Hematopoietic multipotent progenitor cell treated with erythropoietin and hydrocortisone succinate and interleukin-3 and kit ligand, for 15 days (in vitro differentiated cells): ENCODE results near the gene ELOVL2.

Experiments used
- DNase-seq: peaks from one replicate; pipeline ENCODE4 v3.0.0-alpha.2; 2015; ENCODE audit warnings: low spot score

Gene ELOVL2

GRCh38 chr6:11056871-11057270 lies 12.8 kb upstream of the ELOVL2 start:
- no peak for DNase-seq

- DNase-seq: no peak
These were observed 11.1 kb upstream of the ELOVL2 start for GRCh38 chr6:11055127-11055627.

GRCh38 chr6:11054722-11055121 lies 10.6 kb upstream of the ELOVL2 start:
- no peak for DNase-seq

- no peak for DNase-seq
These were observed 9.2 kb upstream of the ELOVL2 start for GRCh38 chr6:11053307-11053706.

- DNase-seq: no peak
These were observed 6.6 kb upstream of the ELOVL2 start for GRCh38 chr6:11050731-11051130.

GRCh38 chr6:11044712-11045167 lies 635 bp upstream of the ELOVL2 start:
- DNase-seq: no peak

- DNase-seq: no peak
These were observed 636 bp downstream of the ELOVL2 start for GRCh38 chr6:11043378-11043960.

- DNase-seq: no peak
These were observed 1.2 kb downstream of the ELOVL2 start for GRCh38 chr6:11042750-11043377.

GRCh38 chr6:11042025-11042749 lies 1.9 kb downstream of the ELOVL2 start:
- DNase-seq: no peak

- DNase-seq: no peak
These were observed 4.0 kb downstream of the ELOVL2 start for GRCh38 chr6:11040134-11040533.

GRCh38 chr6:11039040-11039439 lies 5.1 kb downstream of the ELOVL2 start:
- no peak for DNase-seq

GRCh38 chr6:11036977-11037430 lies 7.1 kb downstream of the ELOVL2 start:
- DNase-seq: no peak

GRCh38 chr6:11036351-11036740 lies 7.8 kb downstream of the ELOVL2 start:
- DNase-seq: no peak

- DNase-seq: no peak
These were observed 8.3 kb downstream of the ELOVL2 start for GRCh38 chr6:11035616-11036350.

- DNase-seq: no peak
These were observed 10.3 kb downstream of the ELOVL2 start for GRCh38 chr6:11033825-11034224.

- no peak for DNase-seq
These were observed 13.2 kb downstream of the ELOVL2 start for GRCh38 chr6:11030904-11031303.

- DNase-seq: no peak
These were observed 15.1 kb downstream of the ELOVL2 start for GRCh38 chr6:11028959-11029358.

- no peak for DNase-seq
These were observed 16.5 kb downstream of the ELOVL2 start for GRCh38 chr6:11027565-11028110.

- no peak for DNase-seq
These were observed 18.0 kb downstream of the ELOVL2 start for GRCh38 chr6:11025921-11026635.

- no peak for DNase-seq
These were observed 19.0 kb downstream of the ELOVL2 start for GRCh38 chr6:11025130-11025529.

- DNase-seq: no peak
These were observed 21.1 kb downstream of the ELOVL2 start for GRCh38 chr6:11023032-11023431.
